GM13977 (cell line): ENCODE data around the gene TCOF1.

Experiments used
- DNase-seq: peaks from one replicate; pipeline ENCODE4 v3.0.0; 2012; ENCODE audit warnings: low spot score
- in situ Hi-C: fragments of 300-500 bp; cut with MboI; formaldehyde crosslinking; loops from one replicate; pipeline ENCODE4 v1.12.0; 2022; ENCODE audit warnings: low sequenced_read_pairs, low pct_unique_long_range_greater_than_20kb, mixed read lengths, inconsistent platforms; ENCODE audit not compliant: unreplicated experiment
- TF ChIP-seq, protein P1 (sequence below): IDR thresholded peaks from 2 replicates; pipeline ENCODE4 v1.5.1; 2012; ENCODE audit warnings: mild to moderate bottlenecking, control low read depth; ENCODE audit not compliant: insufficient read depth; ENCODE audit errors: extremely low read depth, missing control alignments

Gene TCOF1

DNA sequence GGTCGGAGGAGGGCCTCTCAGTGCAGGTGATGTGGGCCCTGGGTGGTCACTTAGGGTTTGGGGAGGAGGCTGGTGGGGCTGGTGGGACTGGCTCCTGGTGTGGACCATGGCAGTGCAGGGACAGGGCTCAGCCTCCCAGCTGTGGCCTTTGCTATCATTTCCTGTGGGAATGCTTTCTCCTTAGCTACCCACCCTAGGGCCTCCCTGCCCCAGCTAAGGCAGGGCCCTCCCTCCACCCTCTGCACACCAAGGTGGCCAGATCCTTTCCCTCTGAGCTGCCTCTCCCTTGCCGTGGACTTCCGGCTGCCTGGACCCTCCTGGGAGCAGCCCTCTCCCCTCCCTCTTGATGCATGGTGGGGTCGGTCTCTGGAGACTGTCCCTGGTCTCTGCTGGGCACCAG is 32.1 kb upstream of the TCOF1 start:
- no peak for DNase-seq
- TF ChIP-seq, protein P1, sequence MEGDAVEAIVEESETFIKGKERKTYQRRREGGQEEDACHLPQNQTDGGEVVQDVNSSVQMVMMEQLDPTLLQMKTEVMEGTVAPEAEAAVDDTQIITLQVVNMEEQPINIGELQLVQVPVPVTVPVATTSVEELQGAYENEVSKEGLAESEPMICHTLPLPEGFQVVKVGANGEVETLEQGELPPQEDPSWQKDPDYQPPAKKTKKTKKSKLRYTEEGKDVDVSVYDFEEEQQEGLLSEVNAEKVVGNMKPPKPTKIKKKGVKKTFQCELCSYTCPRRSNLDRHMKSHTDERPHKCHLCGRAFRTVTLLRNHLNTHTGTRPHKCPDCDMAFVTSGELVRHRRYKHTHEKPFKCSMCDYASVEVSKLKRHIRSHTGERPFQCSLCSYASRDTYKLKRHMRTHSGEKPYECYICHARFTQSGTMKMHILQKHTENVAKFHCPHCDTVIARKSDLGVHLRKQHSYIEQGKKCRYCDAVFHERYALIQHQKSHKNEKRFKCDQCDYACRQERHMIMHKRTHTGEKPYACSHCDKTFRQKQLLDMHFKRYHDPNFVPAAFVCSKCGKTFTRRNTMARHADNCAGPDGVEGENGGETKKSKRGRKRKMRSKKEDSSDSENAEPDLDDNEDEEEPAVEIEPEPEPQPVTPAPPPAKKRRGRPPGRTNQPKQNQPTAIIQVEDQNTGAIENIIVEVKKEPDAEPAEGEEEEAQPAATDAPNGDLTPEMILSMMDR: no peak
- in situ Hi-C loops: no loop called here

DNA sequence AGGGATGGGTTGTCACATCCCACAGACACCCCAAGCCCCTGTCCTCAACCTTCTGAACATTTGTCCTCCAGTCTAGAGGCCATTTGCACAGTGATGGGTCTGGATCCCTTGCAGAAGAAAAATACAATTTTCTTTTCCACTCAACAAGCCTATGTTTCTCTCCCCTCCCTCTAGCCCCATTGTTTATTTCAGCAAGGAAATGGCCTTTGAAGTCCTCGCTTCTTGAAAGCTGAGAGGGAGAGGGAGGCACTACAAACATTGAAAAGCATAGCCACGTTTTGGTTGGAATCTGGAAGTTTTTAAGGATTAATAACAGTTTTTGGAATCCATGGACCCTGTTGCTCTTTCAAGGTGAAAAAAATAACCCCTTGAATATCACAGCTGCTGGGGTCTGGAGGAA is 30.8 kb upstream of the TCOF1 start:
- TF ChIP-seq, protein P1: no peak
- no peak for DNase-seq
- in situ Hi-C loops: no loop called here

DNA sequence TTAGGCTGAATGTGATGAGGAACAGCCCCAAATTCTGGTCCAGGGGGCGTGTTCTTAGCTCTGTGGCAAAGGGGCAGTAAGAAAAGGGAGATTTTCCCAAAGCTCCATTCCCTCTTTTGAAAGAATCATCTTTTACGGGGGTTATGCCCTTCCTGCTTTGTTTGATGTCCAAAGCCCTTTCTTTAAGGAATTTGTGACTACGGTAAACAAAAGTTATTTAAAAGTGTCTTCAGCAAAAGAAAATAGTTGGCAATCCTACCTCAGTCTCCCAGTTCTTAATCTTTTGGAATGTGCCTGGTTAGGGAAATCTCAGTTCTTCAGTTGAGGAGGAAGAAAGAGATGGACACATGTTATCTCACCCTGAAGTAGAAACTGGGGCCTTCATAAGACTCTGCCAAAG is 30.4 kb upstream of the TCOF1 start:
- TF ChIP-seq, protein P1: no peak
- in situ Hi-C loops: no loop called here
- DNase-seq: no peak

DNA sequence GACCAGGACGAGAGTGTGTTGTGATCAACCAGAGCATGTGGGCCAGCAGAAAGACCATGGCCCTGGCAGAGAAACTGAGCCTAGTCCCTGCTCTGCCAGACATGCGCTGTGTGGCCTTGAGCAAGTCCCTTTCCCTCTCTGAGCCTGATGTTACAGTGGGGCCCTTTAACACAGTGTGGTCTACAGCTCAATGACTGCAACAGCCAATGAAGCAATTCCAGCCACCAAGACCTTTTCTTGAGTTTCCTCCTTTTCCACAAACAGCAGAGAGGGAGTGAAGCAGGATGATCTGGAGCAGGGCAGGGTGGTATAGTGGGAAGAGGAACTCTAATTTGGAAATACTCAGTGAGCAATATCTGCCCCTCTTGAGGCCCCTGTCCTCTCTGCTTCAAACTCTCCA is 29.0 kb upstream of the TCOF1 start:
- in situ Hi-C loops: no loop called here
- TF ChIP-seq, protein P1: no peak
- DNase-seq: no peak

DNA sequence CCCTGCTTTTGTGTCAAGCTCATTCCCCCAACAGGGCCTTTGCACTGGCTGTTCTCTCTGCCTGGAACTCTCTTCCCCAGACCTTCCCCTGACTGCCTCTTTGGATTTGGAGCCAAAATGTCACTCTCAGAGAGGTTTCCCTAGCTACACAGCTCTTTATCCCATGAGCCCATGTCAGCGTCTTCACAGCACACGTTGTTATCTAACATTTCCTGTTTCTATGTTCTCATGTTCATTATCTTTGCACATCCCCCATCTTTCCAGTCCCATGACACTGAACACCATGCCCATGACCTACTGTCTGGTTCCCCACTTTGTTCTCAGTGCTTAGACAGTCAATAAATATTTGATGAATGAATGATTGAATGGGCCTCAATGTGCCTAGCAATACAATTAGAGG is 28.5 kb upstream of the TCOF1 start:
- DNase-seq: no peak
- in situ Hi-C loops: no loop called here
- TF ChIP-seq, protein P1: no peak

DNA sequence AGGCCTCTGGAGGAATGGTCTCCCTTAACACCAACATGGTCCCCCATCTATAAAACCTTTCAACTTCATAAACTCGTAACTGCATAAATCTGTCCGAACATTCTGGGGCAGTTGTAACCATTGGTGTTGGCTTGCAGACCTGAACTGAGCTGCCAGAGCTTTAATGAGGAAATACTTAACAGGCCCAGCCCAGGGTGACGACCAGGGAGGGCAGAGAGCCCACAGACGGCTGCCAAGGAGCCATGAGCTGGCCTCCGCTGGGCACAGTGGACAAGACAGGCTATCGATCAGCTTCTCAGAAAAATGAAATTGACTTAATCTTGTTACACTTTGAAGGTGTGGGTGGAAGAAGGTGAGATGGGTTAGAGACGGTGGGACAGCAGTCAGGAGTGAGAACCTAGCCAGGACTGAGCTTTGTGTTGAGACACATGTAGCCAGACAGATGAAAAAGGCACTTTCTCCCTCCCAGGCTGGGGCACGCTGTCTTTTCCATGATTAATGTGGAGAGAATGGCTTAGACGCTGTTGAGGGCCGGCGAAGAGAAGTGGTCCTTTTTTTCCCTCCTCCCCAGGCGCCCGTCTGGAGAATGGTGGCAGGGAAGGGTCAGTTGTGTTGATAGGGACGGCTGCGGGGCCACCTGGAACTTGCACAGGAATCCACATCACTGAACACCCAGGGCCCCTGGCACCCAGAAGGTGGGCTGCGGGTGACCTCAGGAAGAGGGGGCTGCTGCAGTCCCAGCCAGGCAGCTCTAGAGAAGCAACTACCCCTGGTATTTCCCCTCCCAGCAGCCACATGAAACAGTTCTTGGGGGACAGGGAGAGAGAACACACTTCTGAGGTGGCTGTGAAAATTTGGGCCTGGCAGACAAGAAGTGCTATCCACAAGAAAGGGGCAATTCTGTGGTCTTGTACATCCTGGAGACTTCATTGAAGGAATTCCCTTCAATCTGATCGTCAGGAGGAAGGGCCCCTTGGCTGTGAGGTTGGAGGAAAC is 27.3 kb upstream of the TCOF1 start:
- in situ Hi-C loops: no loop called here
- no peak for DNase-seq
- TF ChIP-seq, protein P1: no peak
